HepG2 (cell line): ENCODE data around the gene RTN4. TPM values are rescaled to one million over a fixed set of nuclear protein-coding genes. Genes with fewer than 3 reads are reported as not detected.

Experiments used
- CSRNP1 ChIP-seq: sonication (generic); formaldehyde crosslinking; IDR thresholded peaks from 2 replicates; pipeline ENCODE4 v1.8.1; 2023; ENCODE audit warnings: mild to moderate bottlenecking, missing genetic modification reagents
- DNMT3B ChIP-seq: conservative IDR thresholded peaks from 2 replicates; pipeline ENCODE4 v1.6.1; 2016; ENCODE audit warnings: missing biosample characterization, control low read depth
- ELF3 ChIP-seq: IDR thresholded peaks from 2 replicates; pipeline ENCODE4 v1.6.1; 2016; ENCODE audit warnings: missing genetic modification reagents, missing compliant biosample characterization
- FOXO1 ChIP-seq: sonication (generic); formaldehyde crosslinking; IDR thresholded peaks from 2 replicates; pipeline ENCODE4 v1.4.0; 2020; ENCODE audit warnings: missing genetic modification reagents
- HIC2 ChIP-seq: sonication (generic); formaldehyde crosslinking; IDR thresholded peaks from 2 replicates; pipeline ENCODE4 v1.9.0; 2022; ENCODE audit warnings: low read depth, missing genetic modification reagents
- MAFG ChIP-seq: sonication (generic); formaldehyde crosslinking; IDR thresholded peaks from 2 replicates; pipeline ENCODE4 v1.5.1; 2020; ENCODE audit warnings: mild to moderate bottlenecking, missing genetic modification reagents
- RARG ChIP-seq: sonication (generic); formaldehyde crosslinking; IDR thresholded peaks from 2 replicates; pipeline ENCODE4 v1.4.0; 2020; ENCODE audit warnings: low read depth, mild to moderate bottlenecking, missing genetic modification reagents
- SNAPC2 ChIP-seq: sonication (generic); formaldehyde crosslinking; IDR thresholded peaks from 2 replicates; pipeline ENCODE4 v1.8.1; 2022; ENCODE audit warnings: mild to moderate bottlenecking, missing genetic modification reagents
- TCF7 ChIP-seq: sonication (generic); IDR thresholded peaks from 2 replicates; pipeline ENCODE4 v1.6.1; 2016; ENCODE audit warnings: antibody characterized with exemption, low read depth
- ZBED4 ChIP-seq: sonication (generic); formaldehyde crosslinking; IDR thresholded peaks from 2 replicates; pipeline ENCODE4 v1.4.0; 2020; ENCODE audit warnings: missing genetic modification reagents, borderline replicate concordance
- ZNF292 ChIP-seq: sonication (generic); formaldehyde crosslinking; IDR thresholded peaks from 2 replicates; pipeline ENCODE4 v1.8.1; 2022; ENCODE audit warnings: mild to moderate bottlenecking, low read depth, missing genetic modification reagents, borderline replicate concordance
- ZNF407 ChIP-seq: sonication (generic); formaldehyde crosslinking; IDR thresholded peaks from one replicate; pipeline ENCODE4 v1.5.1; 2020; ENCODE audit warnings: mild to moderate bottlenecking, missing genetic modification reagents; ENCODE audit errors: not compliant biosample characterization
- ZNF451 ChIP-seq: sonication (generic); formaldehyde crosslinking; IDR thresholded peaks from 2 replicates; pipeline ENCODE4 v1.5.0; 2020; ENCODE audit warnings: mild to moderate bottlenecking, missing genetic modification reagents
- ZNF557 ChIP-seq: sonication (generic); formaldehyde crosslinking; IDR thresholded peaks from 2 replicates; pipeline ENCODE4 v1.4.0; 2020; ENCODE audit warnings: missing genetic modification reagents
- ZNF652 ChIP-seq: IDR thresholded peaks from 2 replicates; pipeline ENCODE4 v1.6.1; 2016; ENCODE audit warnings: low read depth, borderline replicate concordance
- polyA plus RNA-seq, 8 experiments: library from polyadenylated mRNA; depleted of rRNA in 3 of 8; stranded (reverse) in 7 of 8; unstranded in 1 of 8; fragments of >200 nt; fragmentation: Illumina TruSeq in 4 of 8; extraction: Trizol in 4 of 8; gene quantifications; 2 replicates each; pipeline versions ENCODE4 v1.2.1 to v1.2.3, GENCODE V29; 2011 to 2016; ENCODE audit warnings: low read depth in 4 of 8, missing spikeins in 1 of 8, mixed read lengths in 1 of 8; ENCODE audit not compliant: insufficient read depth in 1 of 8
- total RNA-seq, 5 experiments: library from RNA; depleted of rRNA; stranded (reverse); fragments of >200 nt; fragmentation: Illumina TruSeq; extraction: Trizol; gene quantifications; 2 replicates each; pipeline ENCODE4 v1.2.3, GENCODE V29; 2016; ENCODE audit warnings: low read depth in 1 of 5

RTN4 gene
- total and polyA plus RNA-seq, 2 of the 13 experiments (the other 11 are each of a cell fraction or from before 2014, with no cell fraction given): 98.4 to 133 TPM

- no peak for TF ChIP-seq ZNF407 (CRISPR knock-in tag)
- 0 out of 2 replicates have a peak, but pooled peaks have one; percentile 28 for TF ChIP-seq TCF7
- TF ChIP-seq ZBED4 (CRISPR knock-in tag): no peak
- no peak for TF ChIP-seq ZNF652
- no peak for TF ChIP-seq ZNF451 (CRISPR knock-in tag)
- TF ChIP-seq RARG (CRISPR knock-in tag): no peak
- peak; percentile 73 for TF ChIP-seq ZNF292
- TF ChIP-seq FOXO1 (CRISPR knock-in tag): peak; percentile 30; the same call in 1 of the 2 replicates
- no peak for TF ChIP-seq DNMT3B
- peak; percentile 70; the same call in 1 of the 2 replicates for TF ChIP-seq SNAPC2
- TF ChIP-seq ZNF557 (CRISPR knock-in tag): no peak
- no peak for TF ChIP-seq HIC2
- TF ChIP-seq ELF3 (CRISPR knock-in tag): peak; percentile 80
- no peak for TF ChIP-seq CSRNP1
- TF ChIP-seq MAFG: no peak
These were observed 24.0 kb downstream of the RTN4 start (continued) for GRCh38 chr2:55026202-55026601.
